HUES6 (cell line): ENCODE measurements around the gene SLC39A11.

Experiments used
- H3K27ac ChIP-seq: 2 replicates; pipeline ENCODE4 v1.7.0; 2013; ENCODE audit warnings: low read depth, mild to moderate bottlenecking, low read length, inconsistent platforms
- H3K27me3 ChIP-seq: 2 replicates; pipeline ENCODE4 v1.6.1; 2013; ENCODE audit warnings: low read length; ENCODE audit not compliant: control insufficient read depth, insufficient read depth
- H3K36me3 ChIP-seq: 2 replicates; pipeline ENCODE4 v1.6.1; 2013; ENCODE audit warnings: low read length; ENCODE audit not compliant: control insufficient read depth, insufficient read depth
- H3K4me1 ChIP-seq: 2 replicates; pipeline ENCODE4 v1.6.1; 2013; ENCODE audit warnings: low read length; ENCODE audit not compliant: control insufficient read depth, insufficient read depth
- H3K4me3 ChIP-seq: 2 replicates; pipeline ENCODE4 v1.5.1; 2013; ENCODE audit warnings: low read depth, low read length
- H3K9ac ChIP-seq: one replicate; pipeline ENCODE4 v1.6.1; 2013; ENCODE audit warnings: mild to moderate bottlenecking, low read length
- H3K9me3 ChIP-seq: 2 replicates; pipeline ENCODE4 v1.6.1; 2013; ENCODE audit warnings: low read depth, low read length; ENCODE audit not compliant: control insufficient read depth, insufficient read depth

SLC39A11 gene

DNA sequence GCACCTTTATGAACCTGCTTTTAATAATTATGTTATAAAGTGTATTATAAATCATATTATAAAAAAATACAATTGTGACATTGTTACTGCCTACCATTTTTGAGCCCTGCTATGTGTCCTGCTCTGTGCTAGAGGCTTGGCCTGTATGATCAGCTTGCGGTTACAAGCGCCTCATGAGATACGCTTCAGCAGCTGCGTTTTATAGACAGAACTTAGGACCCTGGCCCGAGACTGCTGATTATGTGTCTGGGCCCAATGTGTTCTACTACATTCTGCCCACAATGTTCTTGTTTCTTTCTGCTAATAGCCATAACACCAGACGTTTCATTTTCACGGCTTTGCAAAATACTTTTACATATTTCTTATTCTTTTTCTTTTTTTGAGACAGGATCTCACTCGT, 395.8 kb downstream of the SLC39A11 start:
- peaks cover 7% of the 10 kb centered on the region for H3K9me3 ChIP-seq
- H3K4me3 ChIP-seq = no peak overlapping the region
- no peaks in the 10 kb centered on the region for H3K4me1 ChIP-seq
- H3K36me3 ChIP-seq = no peaks in the 10 kb centered on the region
- H3K27ac ChIP-seq = no peak overlapping the region
- no peak overlapping the region for H3K9ac ChIP-seq
- H3K27me3 ChIP-seq = no peaks in the 10 kb centered on the region

DNA sequence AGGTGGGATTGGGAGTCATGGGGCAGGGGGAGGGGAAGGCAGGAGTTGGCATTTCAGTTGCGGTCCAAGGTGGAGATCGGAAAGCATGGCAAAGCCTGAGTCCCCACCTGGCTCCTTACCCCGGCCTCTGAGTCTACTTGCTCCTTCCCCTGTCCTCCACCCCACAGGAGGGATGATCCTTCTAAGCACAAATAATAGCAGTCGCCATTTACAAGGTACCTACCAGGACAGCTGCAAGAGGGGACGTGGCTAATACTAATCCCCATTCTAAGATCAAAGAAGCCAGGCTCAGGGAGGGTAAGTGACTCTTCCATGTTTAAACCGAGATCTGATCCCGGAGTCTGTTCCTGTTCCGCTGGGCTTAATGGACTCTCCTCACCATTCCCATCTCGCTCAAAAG, 396.3 kb downstream of the SLC39A11 start:
- Histone ChIP-seq H3K27me3 (no peaks in the 10 kb centered on the region), H3K27ac (no peak overlapping the region), H3K9ac (no peak overlapping the region), H3K9me3 (peaks cover 7% of the 10 kb centered on the region), H3K4me3 (no peak overlapping the region), H3K36me3 (no peaks in the 10 kb centered on the region), H3K4me1 (no peaks in the 10 kb centered on the region)

DNA sequence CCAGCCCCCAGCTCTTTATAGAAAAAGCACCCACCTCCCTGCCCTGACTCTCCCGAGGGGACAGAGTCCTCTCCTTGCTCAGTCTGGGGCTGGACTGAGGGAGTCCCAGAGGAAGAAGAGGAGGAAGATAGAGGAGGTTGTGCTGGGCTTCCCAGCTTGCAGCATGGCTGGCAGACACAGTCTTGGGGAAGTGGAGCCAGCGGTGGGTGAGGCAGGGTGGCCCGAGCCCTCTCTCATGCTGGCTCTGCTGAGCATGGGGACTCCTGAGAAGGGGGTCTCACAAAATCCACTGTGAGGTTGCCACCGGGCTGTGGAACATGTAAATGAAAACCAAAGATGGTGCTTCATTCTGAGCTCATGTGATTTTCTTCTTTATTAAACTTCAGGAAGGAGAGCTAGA, 398.5 kb downstream of the SLC39A11 start:
- H3K9ac ChIP-seq = no peak overlapping the region
- H3K27me3 ChIP-seq = no peaks in the 10 kb centered on the region
- no peak overlapping the region for H3K27ac ChIP-seq
- no peaks in the 10 kb centered on the region for H3K9me3 ChIP-seq
- no peak overlapping the region for H3K4me3 ChIP-seq
- H3K4me1 ChIP-seq = no peaks in the 10 kb centered on the region
- H3K36me3 ChIP-seq = no peaks in the 10 kb centered on the region

DNA sequence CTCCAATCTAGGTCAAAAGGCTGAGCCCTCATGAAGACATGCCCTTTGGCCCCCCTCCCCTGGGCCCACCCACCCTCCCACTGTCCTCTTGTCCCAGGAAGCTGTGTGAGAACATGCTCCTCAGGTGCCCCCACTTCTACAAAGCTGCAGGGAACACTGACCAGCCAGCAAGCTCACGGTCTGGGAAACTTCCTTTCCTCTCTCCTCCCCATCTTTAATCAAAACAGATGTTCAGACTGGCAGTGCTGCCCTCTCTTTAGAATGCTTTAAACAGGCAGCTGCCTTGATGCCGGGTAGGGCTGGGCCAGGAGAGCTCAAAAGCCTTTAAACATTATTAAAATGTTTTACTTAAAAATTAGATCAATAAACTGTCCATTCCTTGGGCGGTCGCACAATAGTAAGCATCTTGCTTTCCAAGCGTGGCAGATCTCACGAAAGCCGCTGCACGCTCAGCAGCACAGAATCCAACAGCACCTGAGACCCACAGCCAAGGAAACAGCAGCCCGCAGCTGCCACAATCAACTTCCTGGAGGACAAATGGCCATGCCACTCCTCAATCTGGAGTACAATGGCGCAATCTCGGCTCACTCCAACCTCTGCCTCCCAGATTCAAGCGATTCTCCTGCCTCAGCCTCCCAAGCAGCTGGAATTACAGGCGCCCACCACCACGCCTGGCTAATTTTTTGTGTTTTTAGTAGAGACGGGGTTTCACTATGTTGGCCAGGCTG, 399.2 kb downstream of the SLC39A11 start:
- H3K9me3 ChIP-seq = no peaks in the 10 kb centered on the region
- no peaks in the 10 kb centered on the region for H3K36me3 ChIP-seq
- no peak overlapping the region for H3K4me3 ChIP-seq
- no peaks in the 10 kb centered on the region for H3K27me3 ChIP-seq
- H3K4me1 ChIP-seq = no peaks in the 10 kb centered on the region
- H3K27ac ChIP-seq = no peak overlapping the region
- no peak overlapping the region for H3K9ac ChIP-seq

DNA sequence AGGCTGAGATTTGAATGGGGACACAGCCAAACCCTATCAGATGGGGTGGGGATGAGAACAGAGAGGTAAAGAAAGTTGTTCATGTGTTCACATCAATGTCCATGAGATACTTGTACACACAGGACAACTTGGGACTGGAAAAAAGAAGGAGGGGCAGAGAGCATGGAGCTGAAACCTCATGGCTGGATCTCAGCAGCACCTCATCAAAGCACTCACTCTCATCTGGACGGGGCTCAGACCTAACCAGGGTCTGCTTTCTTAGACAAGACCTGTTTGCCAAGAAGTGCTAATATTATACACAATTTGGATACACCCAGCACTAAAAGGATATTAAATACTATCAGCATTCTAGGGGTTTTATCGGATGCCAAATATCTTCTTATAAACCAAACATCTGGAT, 399.8 kb downstream of the SLC39A11 start:
- H3K9ac ChIP-seq = no peak overlapping the region
- no peaks in the 10 kb centered on the region for H3K4me1 ChIP-seq
- no peak overlapping the region for H3K4me3 ChIP-seq
- no peak overlapping the region for H3K27ac ChIP-seq
- no peaks in the 10 kb centered on the region for H3K27me3 ChIP-seq
- H3K36me3 ChIP-seq = no peaks in the 10 kb centered on the region
- H3K9me3 ChIP-seq = no peaks in the 10 kb centered on the region

DNA sequence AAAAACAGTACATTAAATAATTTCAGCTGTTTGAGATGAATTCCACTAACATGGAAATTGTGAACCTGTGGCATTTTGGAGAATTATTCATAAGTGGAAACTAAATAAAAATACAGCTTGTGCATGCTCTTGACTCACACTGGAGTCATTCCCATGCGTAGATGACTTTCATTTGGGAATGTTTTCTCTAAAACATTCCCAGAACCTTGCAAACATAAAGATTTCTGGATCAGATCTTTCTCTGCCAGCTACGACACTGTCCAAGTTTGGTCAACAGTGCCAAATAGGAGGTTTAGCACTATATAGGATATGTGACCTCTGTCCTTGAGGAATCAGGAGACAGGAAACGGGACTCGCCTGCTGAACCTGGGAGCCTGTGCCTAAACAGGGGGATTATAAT, 400.9 kb downstream of the SLC39A11 start:
- Histone ChIP-seq H3K4me3 (no peak overlapping the region), H3K36me3 (no peaks in the 10 kb centered on the region), H3K9ac (no peak overlapping the region), H3K27me3 (no peaks in the 10 kb centered on the region), H3K27ac (no peak overlapping the region), H3K4me1 (no peaks in the 10 kb centered on the region), H3K9me3 (no peaks in the 10 kb centered on the region)

DNA sequence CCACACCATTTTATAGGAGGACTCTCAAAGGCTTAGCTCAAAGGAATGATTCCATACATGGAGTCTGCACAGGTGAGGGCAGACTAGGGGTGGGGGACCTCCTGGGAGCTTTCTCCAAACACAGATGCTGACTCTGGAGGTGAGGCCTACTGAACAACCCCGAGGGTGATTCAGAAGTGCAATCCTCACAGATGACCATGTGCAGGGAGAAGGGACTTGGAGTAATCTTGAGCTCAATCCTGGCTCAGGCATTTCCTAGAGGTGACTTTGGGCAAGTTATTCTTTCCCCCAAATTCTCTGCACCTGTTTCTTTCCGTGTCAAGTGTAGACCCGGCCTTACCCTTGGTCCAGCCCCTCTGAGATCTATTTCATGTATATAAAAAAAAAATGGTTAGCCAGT, 401.5 kb downstream of the SLC39A11 start:
- no peak overlapping the region for H3K27ac ChIP-seq

DNA sequence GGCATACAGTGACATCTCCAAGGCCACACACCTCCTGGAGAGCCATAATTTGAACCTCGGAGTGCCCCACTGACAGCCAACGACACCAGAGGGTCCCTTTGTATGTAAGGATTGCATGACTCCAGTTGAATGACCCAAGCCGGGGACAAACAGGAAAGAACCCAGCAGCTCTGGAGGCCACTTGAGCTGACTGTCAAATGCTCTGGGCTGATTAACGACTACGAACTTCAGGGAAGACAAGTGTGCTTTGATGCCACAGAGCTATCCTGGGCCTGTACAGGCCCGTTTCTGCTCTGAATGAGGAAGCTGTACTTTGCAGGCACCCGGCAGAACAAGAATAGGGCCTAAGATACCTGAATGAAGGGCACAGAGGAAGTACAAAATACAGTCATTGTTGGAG, 404.6 kb downstream of the SLC39A11 start:
- H3K36me3 ChIP-seq = no peaks in the 10 kb centered on the region
- no peaks in the 10 kb centered on the region for H3K27me3 ChIP-seq
- H3K4me1 ChIP-seq = peaks cover 10% of the 10 kb centered on the region; the same call in 1 of the 2 replicates
- no peaks in the 10 kb centered on the region for H3K9me3 ChIP-seq
- H3K4me3 ChIP-seq = no peak overlapping the region
- H3K27ac ChIP-seq = no peak overlapping the region
- no peak overlapping the region for H3K9ac ChIP-seq

More for the DNA sequence above, 401.5 kb downstream of the SLC39A11 start:
- Histone ChIP-seq H3K4me1 (no peaks in the 10 kb centered on the region), H3K9ac (no peak overlapping the region), H3K9me3 (no peaks in the 10 kb centered on the region), H3K27me3 (no peaks in the 10 kb centered on the region), H3K4me3 (no peak overlapping the region), H3K36me3 (no peaks in the 10 kb centered on the region)

DNA sequence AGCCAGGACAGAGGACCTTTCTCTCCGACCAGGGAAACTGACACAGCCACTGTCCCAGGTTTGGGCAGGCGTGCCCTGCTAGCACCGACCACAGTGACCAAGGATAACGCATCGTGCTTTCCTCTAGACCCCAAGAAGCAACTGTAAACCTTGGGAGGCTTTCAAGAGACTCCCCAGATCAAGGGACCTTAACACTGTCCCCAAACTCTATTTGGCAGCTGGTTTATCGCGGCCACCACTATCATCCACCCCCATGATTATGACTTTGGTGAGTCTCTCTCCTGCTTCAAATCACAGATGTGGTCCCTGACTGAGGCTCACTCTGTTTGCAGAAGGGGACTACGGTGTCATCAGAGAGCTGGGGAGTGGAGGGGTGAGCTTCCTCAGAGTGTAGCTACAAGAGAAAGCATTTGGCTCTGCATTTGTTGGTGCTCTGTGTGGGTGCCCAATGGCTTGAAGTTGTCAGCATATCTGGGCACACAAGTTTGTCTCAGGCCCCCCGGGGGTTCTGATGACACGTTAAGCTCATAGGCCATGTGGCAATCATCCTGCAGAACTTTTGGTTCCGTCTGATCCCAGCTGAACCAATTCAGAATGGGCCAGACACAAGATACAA, 408.0 kb downstream of the SLC39A11 start:
- H3K36me3 ChIP-seq = no peaks in the 10 kb centered on the region
- peaks cover 3% of the 10 kb centered on the region; the same call in 1 of the 2 replicates for H3K9me3 ChIP-seq
- no peak overlapping the region for H3K27ac ChIP-seq
- no peak overlapping the region for H3K9ac ChIP-seq
- H3K4me1 ChIP-seq = peaks cover 13% of the 10 kb centered on the region; the same call in 1 of the 2 replicates
- no peak overlapping the region for H3K4me3 ChIP-seq
- no peaks in the 10 kb centered on the region for H3K27me3 ChIP-seq

DNA sequence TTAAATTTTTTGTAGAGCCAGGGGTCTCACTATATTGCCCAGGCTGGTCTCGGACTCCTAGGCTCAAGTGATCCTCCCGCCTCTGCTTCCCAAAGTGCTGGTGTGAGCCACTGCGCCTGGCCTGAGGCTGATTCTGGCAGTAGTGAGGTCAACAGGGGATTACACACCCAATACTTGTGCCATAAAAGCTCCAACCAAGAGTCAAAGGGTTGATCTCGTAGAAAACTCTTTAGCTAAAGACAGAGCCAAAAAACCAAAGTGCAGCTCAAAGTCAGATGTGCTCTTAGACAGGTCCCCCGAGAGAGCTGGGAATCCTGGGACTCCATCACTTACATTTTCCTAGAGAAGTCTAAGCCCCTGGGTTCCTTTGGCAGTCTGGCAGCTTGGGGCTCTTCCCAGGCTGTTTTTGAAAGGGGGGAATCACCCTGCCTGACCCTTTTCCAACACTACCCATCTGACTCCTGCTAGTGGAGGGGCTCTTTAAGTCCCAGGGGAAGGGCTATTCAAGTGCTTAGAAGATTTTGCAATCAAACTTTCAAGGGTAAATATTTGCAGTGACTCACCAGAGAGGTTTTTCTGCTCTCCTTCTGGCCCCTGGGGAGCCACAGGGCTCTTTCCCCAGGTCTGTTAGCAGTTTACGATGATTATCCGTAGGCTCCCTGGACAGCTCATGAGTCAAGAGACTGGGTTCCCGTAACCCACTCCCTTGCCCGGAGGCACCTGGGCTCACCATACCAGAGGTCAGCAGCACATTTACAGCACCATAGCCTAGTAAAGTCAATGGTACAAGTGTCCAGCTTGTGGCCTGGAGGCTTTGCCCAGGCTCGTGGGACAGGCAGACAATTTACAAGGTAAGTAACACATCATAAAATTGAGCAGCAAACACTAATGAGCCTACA, 408.7 kb downstream of the SLC39A11 start:
- peaks cover 13% of the 10 kb centered on the region; the same call in 1 of the 2 replicates for H3K4me1 ChIP-seq
- H3K27me3 ChIP-seq = no peaks in the 10 kb centered on the region
- no peaks in the 10 kb centered on the region for H3K36me3 ChIP-seq
- no peak overlapping the region for H3K4me3 ChIP-seq
- H3K9ac ChIP-seq = no peak overlapping the region
- peaks cover 3% of the 10 kb centered on the region; the same call in 1 of the 2 replicates for H3K9me3 ChIP-seq
- no peak overlapping the region for H3K27ac ChIP-seq

DNA sequence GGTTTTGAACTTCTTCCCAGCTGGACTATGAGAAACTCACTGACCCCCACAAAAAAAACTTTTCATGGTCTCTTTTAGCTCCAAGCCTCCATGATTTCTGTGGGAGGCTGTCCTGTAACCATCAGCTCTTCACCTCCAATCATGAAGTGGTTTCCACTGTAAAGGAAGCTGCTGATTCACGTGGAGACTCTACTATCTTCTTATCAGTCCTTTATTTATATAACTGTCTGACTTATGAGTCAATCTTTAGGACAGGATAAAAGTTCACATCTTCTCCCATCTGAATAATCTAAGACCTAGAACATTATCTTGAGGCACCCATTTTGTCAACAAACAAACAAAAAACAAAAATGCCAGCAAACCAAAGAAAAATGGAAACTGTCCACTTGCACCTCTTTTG, 409.9 kb downstream of the SLC39A11 start:
- Histone ChIP-seq H3K9ac (no peak overlapping the region), H3K9me3 (peaks cover 3% of the 10 kb centered on the region; the same call in 1 of the 2 replicates), H3K27me3 (no peaks in the 10 kb centered on the region), H3K4me1 (peaks cover 13% of the 10 kb centered on the region; the same call in 1 of the 2 replicates), H3K27ac (no peak overlapping the region), H3K4me3 (no peak overlapping the region), H3K36me3 (no peaks in the 10 kb centered on the region)
